Bronchial epithelial cell (primary cell): ENCODE results near the gene SDR42E2. TPM values are rescaled to one million over a fixed set of nuclear protein-coding genes. Genes with fewer than 3 reads are reported as not detected.

Experiments
- DNase-seq: peaks from one replicate; pipeline ENCODE4 v3.0.0-alpha.2; 2010; ENCODE audit warnings: low read depth
- FAIRE-seq: peaks from 2 replicates; lab custom pipeline; 2011; peaks lifted over from hg19 to GRCh38; lab: Jason Lieb, UNC
- H3K27me3 ChIP-seq: 2 replicates; pipeline ENCODE4 v1.5.1; 2011; ENCODE audit warnings: low read length; ENCODE audit not compliant: control insufficient read depth, insufficient read depth
- H3K36me3 ChIP-seq: 2 replicates; pipeline ENCODE4 v1.5.1; 2011; ENCODE audit warnings: low read length; ENCODE audit not compliant: control insufficient read depth, insufficient read depth
- H3K4me3 ChIP-seq: 2 replicates; pipeline ENCODE4 v1.5.1; 2011; ENCODE audit warnings: mild to moderate bottlenecking, low read depth, low read length, control low read depth
- CTCF ChIP-seq: IDR thresholded peaks from 2 replicates; pipeline ENCODE4 v1.5.1; 2011; ENCODE audit warnings: mild to moderate bottlenecking, moderate library complexity, low read length, control low read depth, inconsistent platforms; ENCODE audit not compliant: insufficient read depth, severe bottlenecking
- total RNA-seq: library from RNA; depleted of rRNA; stranded (reverse); fragments of >200 nt; gene quantifications from 2 replicates; pipeline ENCODE4 v1.2.1, GENCODE V29; 2014

SDR42E2 gene
- total RNA-seq, 1 donor from 2014 or later: not detected

- no peak for TF ChIP-seq CTCF
- FAIRE-seq: no peak
- no peaks in the 10 kb centered on the region for H3K27me3 ChIP-seq
- no peak overlapping the region for H3K4me3 ChIP-seq
- H3K36me3 ChIP-seq: peaks cover 2% of the 10 kb centered on the region
- DNase-seq: no peak
These were observed 57.2 kb downstream of the SDR42E2 start for GRCh38 chr16:22219389-22220068.

- FAIRE-seq (no peak), DNase-seq (no peak)
- no peak for TF ChIP-seq CTCF
- Histone ChIP-seq H3K27me3 (no peaks in the 10 kb centered on the region), H3K4me3 (no peak overlapping the region), H3K36me3 (peaks cover 2% of the 10 kb centered on the region)
These were observed 57.7 kb downstream of the SDR42E2 start for GRCh38 chr16:22220069-22220440.

GRCh38 chr16:22220714-22221113 is 58.4 kb downstream of the SDR42E2 start:
- TF ChIP-seq CTCF: no peak
- DNase-seq (no peak), FAIRE-seq (no peak)
- H3K36me3 ChIP-seq: peaks cover 2% of the 10 kb centered on the region
- no peak overlapping the region for H3K4me3 ChIP-seq
- H3K27me3 ChIP-seq: no peaks in the 10 kb centered on the region

GRCh38 chr16:22222006-22222405 is 59.7 kb downstream of the SDR42E2 start:
- DNase-seq (no peak), FAIRE-seq (no peak)
- no peak for TF ChIP-seq CTCF
- Histone ChIP-seq H3K27me3 (no peaks in the 10 kb centered on the region), H3K4me3 (no peak overlapping the region), H3K36me3 (peaks cover 2% of the 10 kb centered on the region)

DNA sequence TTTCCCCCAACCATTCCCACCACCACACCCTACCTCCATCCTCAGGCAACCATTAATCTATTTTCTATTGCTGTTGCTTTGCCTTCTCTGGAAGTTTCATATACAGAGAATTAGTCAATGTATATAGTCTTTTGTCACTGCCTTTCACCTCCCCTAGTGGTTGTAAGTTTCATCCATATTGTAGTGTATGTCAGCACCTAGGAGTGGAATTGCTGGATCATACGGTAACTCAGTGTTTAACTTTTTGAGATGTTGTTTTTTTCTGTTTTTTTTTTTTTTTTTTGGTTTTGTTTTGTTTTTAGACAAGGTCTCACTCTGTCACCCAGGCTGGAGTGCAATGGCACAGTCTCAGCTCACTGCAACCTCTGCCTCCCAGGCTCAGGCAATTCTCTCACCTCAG is 60.7 kb downstream of the SDR42E2 start:
- no peaks in the 10 kb centered on the region for H3K27me3 ChIP-seq
- H3K4me3 ChIP-seq: no peak overlapping the region
- DNase-seq (no peak), FAIRE-seq (no peak)
- no peak for TF ChIP-seq CTCF
- no peaks in the 10 kb centered on the region for H3K36me3 ChIP-seq

DNA sequence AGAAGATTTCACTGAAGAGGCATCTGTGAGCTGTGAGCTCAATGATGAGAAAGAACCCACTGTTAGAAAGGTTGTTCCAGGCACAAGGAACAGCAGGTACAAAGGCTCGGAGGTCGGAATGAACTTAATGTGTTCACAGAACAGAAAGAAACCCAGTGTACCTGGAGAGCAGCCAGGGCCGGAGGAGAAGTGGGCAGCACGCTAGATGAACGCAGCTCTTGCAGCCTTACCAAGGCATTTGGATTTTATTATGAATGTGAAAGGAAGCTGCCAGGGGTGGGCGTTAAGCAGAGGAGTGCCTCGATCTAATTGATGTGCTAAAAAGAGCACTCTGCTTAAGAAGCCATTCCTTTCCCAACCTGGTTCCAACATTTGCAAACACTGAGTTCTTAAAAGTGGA is 62.8 kb downstream of the SDR42E2 start:
- no peaks in the 10 kb centered on the region for H3K27me3 ChIP-seq
- no peaks in the 10 kb centered on the region for H3K36me3 ChIP-seq
- no peak overlapping the region for H3K4me3 ChIP-seq
- FAIRE-seq (no peak), DNase-seq (no peak)
- TF ChIP-seq CTCF: no peak
